ENCODE data around the gene PCSK5. TPM values are rescaled to one million over a fixed set of nuclear protein-coding genes. Genes with fewer than 3 reads are reported as not detected.

PCSK5 gene
- polyA plus RNA-seq, 3 donors, result 4.8 to 13.0 (median 7.1) TPM

DNA sequence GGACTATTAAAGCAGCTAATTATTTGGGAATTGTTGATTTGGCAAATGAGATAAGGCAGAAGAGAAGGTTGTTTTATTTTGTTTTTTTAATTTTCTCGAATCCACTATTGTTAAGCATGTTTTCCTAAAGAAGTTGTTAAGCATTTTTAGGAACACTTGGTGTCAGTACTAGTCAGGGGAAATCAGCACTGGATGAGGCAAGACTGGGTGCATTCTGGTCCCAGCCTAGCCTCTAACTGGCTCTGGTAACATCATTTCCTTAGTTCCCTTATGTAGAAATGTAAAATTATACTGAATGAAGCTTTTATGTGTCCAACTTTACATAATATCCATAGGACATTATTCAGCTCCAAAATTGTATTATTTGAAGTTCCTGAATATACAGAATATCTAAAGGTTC lies 196.1 kb downstream of the PCSK5 start:
- H3K9ac ChIP-seq (ENCODE audit: insufficient read depth, low read length, poor library complexity, severe bottlenecking), result no peak overlapping the region
- intact Hi-C loops (cut with micrococcal nuclease), result no loop called here
- H3K9me3 ChIP-seq (replicated peaks in 1 of 2; ENCODE audit: control insufficient read depth in 1 of 2, insufficient read depth in 1 of 2, low read length in 2 of 2), result no peaks in the 10 kb centered on the region
- TF ChIP-seq, protein P1, sequence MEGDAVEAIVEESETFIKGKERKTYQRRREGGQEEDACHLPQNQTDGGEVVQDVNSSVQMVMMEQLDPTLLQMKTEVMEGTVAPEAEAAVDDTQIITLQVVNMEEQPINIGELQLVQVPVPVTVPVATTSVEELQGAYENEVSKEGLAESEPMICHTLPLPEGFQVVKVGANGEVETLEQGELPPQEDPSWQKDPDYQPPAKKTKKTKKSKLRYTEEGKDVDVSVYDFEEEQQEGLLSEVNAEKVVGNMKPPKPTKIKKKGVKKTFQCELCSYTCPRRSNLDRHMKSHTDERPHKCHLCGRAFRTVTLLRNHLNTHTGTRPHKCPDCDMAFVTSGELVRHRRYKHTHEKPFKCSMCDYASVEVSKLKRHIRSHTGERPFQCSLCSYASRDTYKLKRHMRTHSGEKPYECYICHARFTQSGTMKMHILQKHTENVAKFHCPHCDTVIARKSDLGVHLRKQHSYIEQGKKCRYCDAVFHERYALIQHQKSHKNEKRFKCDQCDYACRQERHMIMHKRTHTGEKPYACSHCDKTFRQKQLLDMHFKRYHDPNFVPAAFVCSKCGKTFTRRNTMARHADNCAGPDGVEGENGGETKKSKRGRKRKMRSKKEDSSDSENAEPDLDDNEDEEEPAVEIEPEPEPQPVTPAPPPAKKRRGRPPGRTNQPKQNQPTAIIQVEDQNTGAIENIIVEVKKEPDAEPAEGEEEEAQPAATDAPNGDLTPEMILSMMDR (IDR thresholded peaks at IDR 0.05), result no peak
- no peak overlapping the region for H3K4me2 ChIP-seq (replicated peaks; ENCODE audit: extremely low read depth, low read length, poor library complexity, severe bottlenecking)
- H3K4me1 ChIP-seq (ENCODE audit: control insufficient read depth in 1 of 2, insufficient read depth in 2 of 2, low read length in 2 of 2), result no peaks in the 10 kb centered on the region
- H3K27me3 Mint-ChIP-seq (ENCODE audit: low read depth in 3 of 3), result no peaks in the 10 kb centered on the region
- peaks cover 2 to 15% of the 10 kb centered on the region in 2 donors for H3K36me3 ChIP-seq (replicated peaks in 1 of 2; ENCODE audit: control insufficient read depth in 1 of 2, insufficient read depth in 2 of 2, low read length in 2 of 2)
- 80% methylated on average over 1 of the region's 1 CpG for WGBS (ENCODE audit: insufficient coverage)
- H3K27ac Mint-ChIP-seq, result no peak overlapping the region
- no peaks in the 10 kb centered on the region for H3K79me2 ChIP-seq (ENCODE audit: insufficient read depth, low read length)
- peaks cover 14 to 26% of the 10 kb centered on the region in 2 donors for H3K36me3 Mint-ChIP-seq
- no peak for DNase-seq
- no peak overlapping the region for H3K4me3 ChIP-seq (replicated peaks in 1 of 3; ENCODE audit: low read depth in 2 of 3, low read length in 3 of 3)
- H3K4me1 Mint-ChIP-seq, result no peaks in the 10 kb centered on the region
- H2AFZ ChIP-seq (ENCODE audit: insufficient read depth, low read depth, low read length, poor library complexity, severe bottlenecking), result no peak overlapping the region
- no peak overlapping the region for H3K27ac ChIP-seq (ENCODE audit: low read depth in 1 of 2, low read length in 2 of 2)
- no peaks in the 10 kb centered on the region for H3K9me3 Mint-ChIP-seq
- H3K27me3 ChIP-seq (ENCODE audit: control insufficient read depth in 2 of 2, insufficient read depth in 2 of 2, low read length in 2 of 2), result no peaks in the 10 kb centered on the region
- H3K4me3 Mint-ChIP-seq, result no peak overlapping the region
- H4K20me1 ChIP-seq (ENCODE audit: insufficient read depth, low read length), result no peaks in the 10 kb centered on the region

DNA sequence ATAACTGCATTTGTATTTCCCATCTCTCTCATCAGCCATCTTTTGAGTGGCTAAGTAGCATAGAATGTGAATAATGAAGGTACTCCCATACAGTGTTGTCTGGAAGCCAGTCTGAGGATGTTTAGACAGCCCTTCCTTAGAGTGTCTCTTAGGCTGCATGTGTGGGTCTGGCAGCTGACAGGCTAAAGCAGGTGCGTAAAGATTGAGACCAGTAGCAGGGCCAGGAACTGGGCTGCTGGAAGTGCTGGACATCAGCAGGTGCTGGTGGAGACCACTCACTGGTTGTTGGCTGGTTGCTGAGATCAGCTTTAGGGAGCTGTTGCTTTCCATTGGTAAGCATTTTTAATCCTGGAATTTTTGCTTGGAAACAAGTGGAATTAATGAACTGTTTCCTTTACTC lies 197.5 kb downstream of the PCSK5 start:
- Histone ChIP-seq H3K9ac (ENCODE audit: insufficient read depth, low read length, poor library complexity, severe bottlenecking) (no peak overlapping the region), H3K4me2 (replicated peaks; ENCODE audit: extremely low read depth, low read length, poor library complexity, severe bottlenecking) (no peak overlapping the region), H4K20me1 (ENCODE audit: insufficient read depth, low read length) (no peaks in the 10 kb centered on the region), H3K9me3 (replicated peaks in 1 of 2; ENCODE audit: control insufficient read depth in 1 of 2, insufficient read depth in 1 of 2, low read length in 2 of 2) (no peaks in the 10 kb centered on the region), H3K27me3 (ENCODE audit: control insufficient read depth in 2 of 2, insufficient read depth in 2 of 2, low read length in 2 of 2) (no peaks in the 10 kb centered on the region), H2AFZ (ENCODE audit: insufficient read depth, low read depth, low read length, poor library complexity, severe bottlenecking) (no peak overlapping the region), H3K4me3 (replicated peaks in 1 of 3; ENCODE audit: low read depth in 2 of 3, low read length in 3 of 3) (no peak overlapping the region), H3K36me3 (replicated peaks in 1 of 2; ENCODE audit: control insufficient read depth in 1 of 2, insufficient read depth in 2 of 2, low read length in 2 of 2) (peaks cover 2 to 15% of the 10 kb centered on the region in 2 donors), H3K27ac (ENCODE audit: low read depth in 1 of 2, low read length in 2 of 2) (no peak overlapping the region), H3K4me1 (ENCODE audit: control insufficient read depth in 1 of 2, insufficient read depth in 2 of 2, low read length in 2 of 2) (no peaks in the 10 kb centered on the region), H3K79me2 (ENCODE audit: insufficient read depth, low read length) (no peaks in the 10 kb centered on the region)
- TF ChIP-seq, protein P1 (IDR thresholded peaks at IDR 0.05), result no peak
- Mint-ChIP-seq H3K4me3 (no peak overlapping the region), H3K9me3 (no peaks in the 10 kb centered on the region), H3K27me3 (ENCODE audit: low read depth in 3 of 3) (no peaks in the 10 kb centered on the region), H3K4me1 (no peaks in the 10 kb centered on the region), H3K27ac (no peak overlapping the region), H3K36me3 (peaks cover 16 to 28% of the 10 kb centered on the region in 2 donors)
- WGBS (ENCODE audit: insufficient coverage), result 100% methylated on average over 1 of the region's 1 CpG
- intact Hi-C loops (cut with micrococcal nuclease), result no loop called here
- DNase-seq, result no peak
